Prostate gland (tissue), 2 donors: ENCODE measurements around the gene ARL2. TPM values are rescaled to one million over a fixed set of nuclear protein-coding genes. Genes with fewer than 3 reads are reported as not detected.
A peak's percentile ranks its signal among the peaks of the same experiment; 100 is the strongest.

Experiments used
- DNase-seq: peaks from one replicate; pipeline ENCODE4 v3.0.0-alpha.2; 2019; ENCODE audit warnings: low spot score
- H3K27ac ChIP-seq, 2 donors: fragments of 200-600 bp; sonication (generic); 2 replicates each; pipeline ENCODE4 v1.5.1; 2017 to 2019
- H3K27me3 ChIP-seq: fragments of 200-600 bp; sonication (generic); replicated peaks from 2 replicates; pipeline ENCODE4 v1.5.1; 2019; ENCODE audit not compliant: insufficient read depth
- H3K36me3 ChIP-seq, 2 donors: fragments of 200-600 bp; sonication (generic); 1 replicate in 1 of 2; 2 replicates in 1 of 2; pipeline versions ENCODE4 v1.5.1 to v1.8.1; 2017 to 2019
- H3K4me1 ChIP-seq: fragments of 200-600 bp; sonication (generic); replicated peaks from 2 replicates; pipeline ENCODE4 v1.5.1; 2019
- H3K4me3 ChIP-seq, 2 donors: fragments of 200-600 bp; sonication (generic); 2 replicates each; pipeline ENCODE4 v1.5.1; 2017 to 2019
- H3K9me3 ChIP-seq: fragments of 200-600 bp; sonication (generic); 2 replicates; pipeline ENCODE4 v1.5.1; 2017
- CTCF ChIP-seq, 4 experiments: fragments of 200-600 bp in 2 of 4; fragments of 450-650 bp in 2 of 4; sonication (generic) in 2 of 4; IDR thresholded peaks; 1 replicate in 3 of 4; 2 replicates in 1 of 4; pipeline ENCODE4 v1.5.1; 2016 to 2019; ENCODE audit warnings: antibody characterized with exemption in 4 of 4, mild to moderate bottlenecking in 2 of 4, moderate library complexity in 2 of 4
- POLR2A ChIP-seq: fragments of 450-650 bp; IDR thresholded peaks from one replicate; pipeline ENCODE4 v1.6.1; 2016; ENCODE audit warnings: antibody characterized with exemption, mild to moderate bottlenecking
- POLR2AphosphoS5 ChIP-seq: sonication (generic); formaldehyde crosslinking; IDR thresholded peaks from one replicate; pipeline ENCODE4 v1.6.1; 2017; ENCODE audit warnings: antibody characterized with exemption
- WGBS: methylation state at CpG from one replicate; pipeline ENCODE4 v1.1.5; 2018; 5-methylcytosine and 5-hydroxymethylcytosine counted together
- intact Hi-C: fragments of 100-400 bp; cut with DNase I; formaldehyde crosslinking; loops from one replicate; pipeline ENCODE4 v1.14.2; 2022
- total RNA-seq, 2 donors: library from RNA; depleted of rRNA; stranded (reverse); fragments of >200 nt; gene quantifications; one replicate each; pipeline ENCODE4 v1.1.0, GENCODE V29; 2016

ARL2 gene
- total RNA-seq, 2 donors from 2014 or later, result 86.5 to 135 TPM

GRCh38 chr11:65032216-65032615 lies 18.3 kb downstream of the ARL2 start:
- Histone ChIP-seq H3K4me1 (peaks cover 5% of the 10 kb centered on the region), H3K27ac (no peak overlapping the region), H3K4me3 (no peak overlapping the region), H3K27me3 (no peaks in the 10 kb centered on the region), H3K9me3 (no peaks in the 10 kb centered on the region), H3K36me3 (peaks cover 8 to 13% of the 10 kb centered on the region in 2 donors)
- 85% methylated on average over 13 of the region's 13 CpGs for WGBS
- TF ChIP-seq POLR2A, result no peak
- no peak for TF ChIP-seq CTCF (IDR thresholded peaks at IDR 0.05)
- TF ChIP-seq POLR2AphosphoS5, result no peak
- intact Hi-C loops, result no loop called here
- DNase-seq, result no peak

GRCh38 chr11:65034423-65034822 lies 20.5 kb downstream of the ARL2 start:
- intact Hi-C loops, result no loop called here
- no peak for DNase-seq
- 88% methylated on average over 2 of the region's 2 CpGs for WGBS
- H3K4me1 ChIP-seq, result no peaks in the 10 kb centered on the region
- H3K9me3 ChIP-seq, result no peaks in the 10 kb centered on the region
- TF ChIP-seq POLR2AphosphoS5, result no peak
- no peak for TF ChIP-seq CTCF (IDR thresholded peaks at IDR 0.05)
- no peak for TF ChIP-seq POLR2A
- H3K27ac ChIP-seq, result no peak overlapping the region
- peaks cover 13 to 14% of the 10 kb centered on the region in 2 donors for H3K36me3 ChIP-seq
- no peak overlapping the region for H3K4me3 ChIP-seq
- no peaks in the 10 kb centered on the region for H3K27me3 ChIP-seq

- TF ChIP-seq POLR2AphosphoS5 (no peak), CTCF (IDR thresholded peaks at IDR 0.05) (no peak), POLR2A (no peak)
- 78% methylated on average over 11 of the region's 11 CpGs for WGBS
- no peaks in the 10 kb centered on the region for H3K9me3 ChIP-seq
- peaks cover 13 to 14% of the 10 kb centered on the region in 2 donors for H3K36me3 ChIP-seq
- intact Hi-C loops, result no loop called here
- DNase-seq, result no peak
- H3K4me1 ChIP-seq, result peaks cover 5% of the 10 kb centered on the region
- no peak overlapping the region for H3K27ac ChIP-seq
- H3K4me3 ChIP-seq, result no peak overlapping the region
- no peaks in the 10 kb centered on the region for H3K27me3 ChIP-seq
These were observed 21.6 kb downstream of the ARL2 start for GRCh38 chr11:65035579-65035978.

- TF ChIP-seq POLR2AphosphoS5 (no peak), POLR2A (no peak), CTCF (IDR thresholded peaks at IDR 0.05) (no peak)
- Histone ChIP-seq H3K27ac (no peak overlapping the region), H3K36me3 (peaks cover 13 to 14% of the 10 kb centered on the region in 2 donors), H3K4me3 (no peak overlapping the region), H3K9me3 (no peaks in the 10 kb centered on the region), H3K27me3 (no peaks in the 10 kb centered on the region), H3K4me1 (peaks cover 5% of the 10 kb centered on the region)
- peak; percentile 36 for DNase-seq
- intact Hi-C loops, result no loop called here
- WGBS, result 71% methylated on average over 6 of the region's 6 CpGs
These were observed 23.0 kb downstream of the ARL2 start for GRCh38 chr11:65036931-65037330.

- Histone ChIP-seq H3K4me3 (peak overlapping the region; percentile 80 to 82), H3K9me3 (no peaks in the 10 kb centered on the region), H3K4me1 (peaks cover 5% of the 10 kb centered on the region), H3K27ac (peak overlapping the region; percentile 88 to 95), H3K36me3 (peaks cover 6% of the 10 kb centered on the region in 2 donors), H3K27me3 (no peaks in the 10 kb centered on the region)
- intact Hi-C loops, result loop anchor here (5.0 kb wide), 1 partner anchor 42 kb away; the partner anchor contains the start of genes CDCA5 and ZFPL1
- TF ChIP-seq POLR2AphosphoS5, result no peak
- TF ChIP-seq CTCF (IDR thresholded peaks at IDR 0.05), result no peak
- TF ChIP-seq POLR2A, result no peak
- DNase-seq, result no peak
- WGBS, result 15% methylated on average over 7 of the region's 7 CpGs
These were observed 26.5 kb downstream of the ARL2 start for GRCh38 chr11:65040520-65040846.
